HG03442 (cell line): ENCODE data around the gene RAB11FIP4.

Experiments used
- ATAC-seq: cut with Tn5 transposase; IDR thresholded peaks from one replicate; pipeline ENCODE4 v1.9.1; 2021; ENCODE audit warnings: mild to moderate bottlenecking, moderate library complexity; ENCODE audit not compliant: unreplicated experiment

Gene RAB11FIP4

DNA sequence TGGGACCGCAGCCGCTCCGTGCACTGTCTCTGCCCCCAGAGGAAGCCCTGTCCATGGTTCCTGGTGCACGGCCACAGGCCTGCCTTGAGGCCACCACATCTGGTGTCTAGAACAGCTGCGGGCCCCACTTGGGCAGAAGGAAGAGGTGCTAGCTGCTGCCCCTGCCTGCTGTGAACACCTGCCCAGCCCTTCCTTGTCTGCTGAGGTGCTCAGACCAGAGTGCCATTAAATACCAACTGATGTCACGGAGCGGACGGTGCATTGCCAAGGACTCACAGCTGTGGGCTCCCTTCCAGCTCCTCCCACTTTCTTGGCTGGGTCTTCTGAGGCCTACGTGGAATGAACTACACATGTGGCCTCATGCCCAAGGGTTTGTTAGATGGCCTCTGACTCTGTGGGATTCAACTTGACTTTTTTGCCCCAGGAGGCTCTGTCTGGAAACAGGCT lies 146.1 kb downstream of the RAB11FIP4 start:
- ATAC-seq: no peak

DNA sequence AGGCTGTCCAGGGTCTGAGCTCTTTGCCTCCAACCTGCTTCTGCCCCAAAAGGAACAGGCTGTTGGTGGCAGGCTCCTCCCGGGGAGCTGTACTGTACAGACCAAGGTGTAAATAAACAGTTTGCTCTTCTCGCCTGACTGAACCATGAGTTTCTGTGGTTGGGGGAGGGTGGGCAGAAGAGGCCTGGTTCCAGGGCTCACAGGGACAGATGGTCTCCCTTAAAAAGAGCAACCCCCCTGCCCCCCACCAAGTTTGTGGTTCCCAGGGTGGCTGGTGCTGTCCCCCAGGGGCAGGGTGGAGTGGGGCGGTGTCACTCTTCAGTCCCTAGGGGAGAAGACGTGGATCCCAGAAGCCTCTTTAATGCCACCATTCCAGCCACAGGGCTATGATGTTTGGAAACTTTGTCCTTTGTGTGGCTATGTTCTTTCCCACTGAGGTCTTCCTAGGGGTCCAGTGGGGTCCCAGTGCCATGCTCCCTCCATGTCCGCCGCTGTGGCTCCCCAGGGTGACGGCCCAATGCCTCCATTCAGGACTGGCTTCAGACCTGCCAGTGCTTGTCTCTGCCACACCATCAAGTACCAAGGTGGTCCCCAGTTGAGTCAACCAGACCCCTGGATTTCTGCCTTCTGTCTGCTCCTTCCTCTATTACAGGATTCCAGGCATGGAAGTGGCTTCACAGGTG lies 146.7 kb downstream of the RAB11FIP4 start:
- ATAC-seq: peak; percentile 51

DNA sequence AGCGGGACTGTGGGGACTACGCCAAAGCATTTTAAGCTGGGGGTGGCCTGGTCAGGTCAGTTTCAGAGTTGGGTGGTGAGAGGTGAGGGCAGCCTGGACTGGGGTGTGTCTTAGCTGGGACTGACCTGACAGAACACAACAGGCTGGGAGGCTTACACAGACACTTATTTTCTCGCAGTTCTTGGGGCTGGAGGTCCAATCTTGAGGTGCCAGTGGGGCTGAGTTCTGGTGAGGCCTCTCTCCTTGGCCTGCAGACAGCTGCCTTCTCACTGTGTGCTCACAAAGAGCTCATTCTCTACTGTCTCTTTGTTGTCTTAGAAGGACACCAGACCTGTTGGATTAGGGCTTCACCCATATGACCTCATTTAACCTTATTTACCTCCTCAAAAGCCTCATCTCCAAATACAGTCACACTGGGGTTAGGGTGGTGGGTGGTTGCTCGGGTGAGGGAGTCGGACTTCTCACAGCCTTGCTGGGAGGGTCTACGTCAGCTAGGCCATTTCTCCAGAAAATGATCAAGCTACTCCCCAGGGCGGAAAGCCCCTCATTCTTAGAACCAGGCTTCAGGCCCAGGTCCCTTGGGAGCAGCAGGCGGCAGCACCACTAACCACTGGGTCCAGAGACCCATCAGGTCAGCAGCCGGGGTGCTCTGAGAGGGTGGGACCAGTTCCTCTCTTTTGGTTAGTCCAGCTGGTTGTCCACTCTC lies 149.3 kb downstream of the RAB11FIP4 start:
- ATAC-seq: no peak

- ATAC-seq: no peak
These were observed 150.1 kb downstream of the RAB11FIP4 start for GRCh38 chr17:31541559-31541958.

DNA sequence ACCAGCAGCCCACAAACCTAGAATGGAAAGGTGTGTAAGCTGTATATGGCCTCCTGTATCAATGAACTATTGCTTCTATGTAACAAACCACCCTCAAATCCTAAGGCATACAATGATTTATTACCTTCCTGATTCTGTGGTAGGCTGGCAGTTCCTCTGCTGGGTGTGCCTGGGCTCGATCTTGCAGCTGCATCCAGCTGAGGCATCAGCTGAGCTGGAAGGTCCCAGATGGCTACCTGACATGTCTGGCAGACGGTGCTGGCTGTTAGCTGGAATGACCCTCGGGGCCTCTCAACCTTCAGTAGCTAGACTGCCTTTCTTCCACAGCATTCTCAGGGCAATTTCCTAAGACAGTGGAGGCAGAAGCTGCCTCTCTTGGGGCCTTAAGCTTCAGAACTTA lies 152.7 kb downstream of the RAB11FIP4 start:
- ATAC-seq: no peak

GRCh38 chr17:31546650-31547049 lies 155.2 kb downstream of the RAB11FIP4 start:
- no peak for ATAC-seq

- ATAC-seq: no peak
These were observed 157.2 kb downstream of the RAB11FIP4 start for GRCh38 chr17:31548709-31549108.

- peak; percentile 16 for ATAC-seq
These were observed 157.6 kb downstream of the RAB11FIP4 start for GRCh38 chr17:31549121-31549524.

- ATAC-seq: peak; percentile 73
These were observed 158.3 kb downstream of the RAB11FIP4 start for GRCh38 chr17:31549525-31550388.

DNA sequence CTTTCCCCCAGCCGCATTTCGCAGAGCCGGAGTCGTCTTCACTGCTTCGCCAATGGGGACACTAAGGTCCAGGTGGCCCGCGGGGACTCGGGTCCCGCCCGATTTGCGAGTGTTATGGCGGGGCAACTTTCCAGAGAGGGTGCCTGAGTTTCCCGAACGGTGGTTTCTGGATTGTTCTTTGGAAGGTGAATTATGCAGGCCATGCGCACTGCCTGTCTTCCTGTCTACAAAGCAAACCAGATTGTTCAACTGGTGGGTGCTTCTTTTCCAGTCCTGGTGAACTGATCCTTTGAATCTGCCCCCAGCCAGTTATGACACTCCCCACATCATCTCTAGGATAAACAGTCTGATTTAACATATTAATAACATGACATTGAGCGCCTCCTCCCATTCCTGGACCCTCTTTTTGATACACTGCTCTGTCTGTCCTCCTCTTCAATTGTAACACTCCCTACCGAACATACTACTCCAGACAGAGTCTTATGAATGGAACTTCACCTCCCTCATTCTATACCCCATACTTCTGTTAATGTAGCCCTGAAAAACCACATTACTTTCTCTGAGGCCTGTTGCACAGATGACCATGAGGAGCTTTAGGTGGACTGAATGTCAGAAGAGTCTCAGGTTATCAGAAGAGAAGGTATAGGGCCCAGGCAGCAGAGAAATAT lies 159.0 kb downstream of the RAB11FIP4 start:
- no peak for ATAC-seq

DNA sequence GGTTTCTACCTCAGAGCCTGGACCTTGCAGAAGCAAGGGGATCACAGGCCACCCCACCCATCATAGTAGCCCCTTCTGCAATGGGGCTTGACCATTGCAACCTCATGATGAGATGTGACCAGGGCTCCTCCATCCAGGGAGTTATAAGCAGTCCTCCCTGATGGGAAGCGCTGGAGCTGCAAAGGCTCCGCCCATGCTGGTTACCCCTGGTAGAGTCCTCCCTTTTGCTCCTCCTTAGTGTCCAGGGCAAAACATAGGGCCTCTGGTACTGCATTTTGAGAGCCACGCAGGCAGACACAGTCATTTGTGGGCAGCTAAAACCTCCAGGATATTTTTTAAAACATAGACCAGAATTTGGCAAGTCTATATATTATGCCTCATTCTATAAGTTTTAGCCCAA lies 161.1 kb downstream of the RAB11FIP4 start:
- no peak for ATAC-seq

DNA sequence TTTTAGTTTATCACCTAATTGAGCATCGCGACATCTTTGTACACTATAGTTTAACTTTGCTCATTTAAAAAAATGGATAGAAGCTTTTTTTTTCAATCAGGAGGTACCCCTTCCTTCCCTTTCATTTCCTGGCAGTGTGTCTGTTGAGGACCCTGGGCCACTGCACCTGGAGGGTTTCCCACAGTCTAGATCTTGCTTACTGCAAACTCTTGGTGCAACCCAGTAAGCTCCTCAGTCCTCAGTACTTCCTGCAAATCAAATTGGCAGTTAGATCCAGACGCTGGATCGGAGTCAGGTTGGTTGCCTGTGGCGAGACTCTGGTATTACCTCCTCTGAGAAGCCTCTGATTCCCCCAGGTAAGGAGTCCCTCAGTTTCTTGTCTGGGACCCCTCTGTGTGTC lies 162.0 kb downstream of the RAB11FIP4 start:
- no peak for ATAC-seq

DNA sequence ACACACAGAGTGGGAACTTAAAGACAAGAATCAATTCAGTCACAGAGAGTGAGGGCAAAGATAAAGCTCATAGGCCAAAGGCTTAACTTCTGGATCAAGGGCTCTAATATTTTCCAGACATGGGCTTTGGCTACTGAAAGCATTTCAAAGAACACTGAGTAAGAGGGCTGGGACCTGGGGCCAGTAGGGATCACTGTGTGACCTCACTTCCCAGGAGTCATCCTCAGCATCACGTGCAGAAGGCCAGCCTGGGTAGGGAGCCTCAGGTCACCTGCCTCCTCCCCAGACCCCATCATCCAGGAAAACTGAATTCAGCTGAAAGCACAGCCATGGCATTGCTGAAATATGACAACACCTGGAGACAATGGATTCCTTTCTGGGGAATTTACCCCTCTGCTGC lies 163.5 kb downstream of the RAB11FIP4 start:
- no peak for ATAC-seq

DNA sequence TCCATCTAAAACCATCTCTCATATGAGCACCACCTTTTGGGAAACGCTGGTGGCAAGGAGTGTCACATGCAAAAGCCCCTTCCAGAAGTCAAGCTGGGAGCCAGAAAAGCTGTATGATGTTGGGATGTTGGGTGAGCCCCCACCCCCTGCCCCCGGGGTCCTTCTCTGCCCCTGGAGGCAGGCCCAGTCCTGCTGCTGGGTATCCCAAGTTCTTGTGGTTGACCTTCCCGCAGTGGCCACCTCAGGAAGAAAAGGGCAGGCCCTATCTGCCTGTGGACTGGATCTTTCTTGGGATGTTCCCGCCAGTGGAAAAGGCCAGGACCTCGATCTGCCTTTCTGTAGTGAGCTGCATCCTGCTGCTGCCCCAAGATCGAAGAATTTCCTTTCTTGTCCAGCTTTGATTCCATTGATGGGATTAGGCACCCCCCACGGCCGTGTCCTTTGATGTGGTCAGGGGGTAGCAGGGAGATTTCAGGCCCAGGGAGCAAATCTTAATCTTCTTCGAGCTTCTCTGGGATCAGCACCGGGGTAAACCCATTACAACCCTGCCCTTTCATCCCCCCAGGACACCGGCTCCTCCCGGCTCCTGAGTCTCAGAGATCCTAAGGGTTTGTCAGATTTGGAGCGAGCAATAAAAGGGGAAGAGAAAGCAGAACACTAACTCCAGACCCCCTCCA lies 165.6 kb downstream of the RAB11FIP4 start:
- ATAC-seq: no peak

DNA sequence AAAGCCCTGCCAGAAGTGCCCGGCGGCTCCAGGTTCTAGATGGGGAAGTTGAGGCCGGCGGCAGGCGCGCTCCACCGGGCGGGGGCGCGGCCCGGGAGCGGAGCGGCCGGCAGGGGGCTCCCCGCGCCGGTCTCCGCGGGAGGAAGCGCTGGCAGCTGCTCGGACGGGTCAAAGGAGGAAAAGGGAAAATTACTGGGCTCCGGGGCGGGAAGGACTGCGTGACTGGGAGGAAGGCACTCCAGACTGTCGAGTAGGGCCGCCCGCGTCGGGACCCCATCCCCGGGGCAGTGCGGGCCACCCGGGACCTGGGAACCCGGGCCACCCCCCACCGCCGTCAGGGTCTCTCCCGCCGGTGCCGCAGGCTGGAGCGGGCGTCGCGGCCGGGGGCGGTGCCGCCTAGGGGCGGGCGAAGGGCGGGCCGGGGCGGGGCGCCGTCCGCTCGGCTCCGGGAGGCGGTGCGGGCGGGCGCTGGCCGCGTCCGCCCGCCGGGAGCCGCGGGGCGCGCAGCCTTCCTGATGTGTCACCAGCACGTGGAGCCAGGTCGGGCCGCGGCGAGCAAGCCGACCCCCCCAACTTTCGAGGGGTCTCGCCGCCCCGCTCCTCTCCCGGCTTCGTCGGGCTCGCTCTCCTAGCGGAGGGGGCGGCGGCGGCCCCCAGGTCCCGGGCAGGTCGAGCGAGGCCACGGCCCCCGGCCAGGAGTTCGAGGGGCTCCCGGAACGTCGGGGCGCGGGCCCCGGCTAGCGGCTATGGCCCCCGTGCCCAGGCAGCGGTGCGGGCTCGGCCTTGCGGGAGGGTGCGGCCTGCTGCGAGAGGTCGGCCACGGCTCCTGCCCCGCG lies 167.5 kb downstream of the RAB11FIP4 start:
- no peak for ATAC-seq

DNA sequence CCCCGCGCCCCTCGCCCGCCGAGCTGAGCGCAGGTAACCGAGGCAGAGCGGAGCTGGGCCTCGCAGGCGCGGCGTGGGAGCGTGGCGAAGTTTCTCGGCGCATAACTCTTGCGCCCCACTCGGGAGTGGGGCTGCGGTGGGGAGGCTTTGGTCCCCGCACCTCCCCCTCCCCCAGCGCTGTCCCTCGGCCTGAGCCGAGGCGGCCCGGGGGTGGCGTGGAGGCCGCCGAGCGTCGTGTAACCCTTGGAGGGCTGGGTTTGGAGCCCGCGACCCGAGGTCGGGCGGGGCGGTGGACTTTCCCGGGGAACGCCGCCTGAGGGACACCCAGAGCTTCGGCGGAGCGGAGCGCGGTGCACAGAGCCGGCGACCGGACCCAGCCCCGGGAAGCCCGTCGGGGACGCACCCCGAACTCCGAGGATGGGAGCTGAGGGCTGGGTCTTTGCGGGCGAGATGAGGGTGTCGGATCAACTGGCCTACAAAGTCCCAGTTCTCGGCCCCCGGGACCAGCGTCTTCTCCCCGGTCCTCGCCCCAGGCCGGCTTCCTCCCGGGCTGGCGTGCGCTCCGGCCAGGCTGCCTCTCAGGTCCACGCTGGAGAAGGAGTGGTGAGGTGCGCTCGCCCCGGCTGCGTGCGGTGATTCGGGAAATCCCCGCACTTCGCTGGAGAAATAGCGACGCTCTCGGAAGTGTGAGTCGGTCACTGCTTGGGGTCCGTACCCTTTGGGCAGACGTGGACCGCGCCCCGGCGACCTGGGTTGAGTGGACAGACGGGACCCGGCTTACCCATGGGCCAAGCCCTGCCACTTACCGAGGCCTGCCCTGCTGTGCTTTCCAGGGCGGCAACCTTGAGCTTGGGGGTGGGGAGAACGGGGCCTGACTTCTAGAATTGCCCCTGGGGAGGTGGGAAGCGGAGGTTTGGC lies 168.4 kb downstream of the RAB11FIP4 start:
- ATAC-seq: no peak

GRCh38 chr17:31560616-31561235 lies 169.3 kb downstream of the RAB11FIP4 start:
- no peak for ATAC-seq
